Measurements from ENCODE around the gene SPATA31E1.
"Not testable (repeated sequence)": the region's sequence is repeated elsewhere in the genome, so short reads cannot be mapped to it uniquely, and the experiment has no call there.

Gene SPATA31E1

GRCh38 chr9:87882627-87883026, at the start of gene SPATA31E1:
Gene SPATA31E1 (plus strand): TSS chr9:87882877. CDS start chr9:87882892, 15 bp downstream.
- DNase-seq (ENCODE audit: low spot score): no peak

DNA sequence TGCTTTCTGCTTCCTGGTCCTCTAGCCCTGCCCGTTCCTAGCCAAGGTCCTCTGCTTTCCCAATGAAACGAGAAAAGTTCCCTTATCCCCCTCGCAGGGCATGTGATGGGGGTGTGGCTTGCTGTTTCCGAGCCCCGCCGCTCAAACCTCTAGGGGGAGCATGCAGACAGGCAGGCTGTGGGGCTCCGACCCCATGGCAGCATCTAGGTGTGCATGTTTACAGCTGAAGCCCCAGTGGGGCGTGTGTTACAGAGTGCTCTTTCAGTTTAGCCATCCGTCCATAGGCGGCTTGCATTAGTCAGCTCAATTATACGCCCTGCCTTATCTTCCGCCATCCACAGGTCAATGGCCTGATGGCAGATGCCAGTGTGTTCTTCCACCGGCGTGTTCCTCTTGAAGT, 48.3 kb upstream of the SPATA31E1 start:
- DNase-seq (ENCODE audit: low spot score): peak; percentile 35

GRCh38 chr9:87836536-87836935, 46.1 kb upstream of the SPATA31E1 start:
- DNase-seq (ENCODE audit: low spot score): no peak

GRCh38 chr9:87836951-87837705, 45.5 kb upstream of the SPATA31E1 start:
- no peak for DNase-seq (ENCODE audit: low spot score)

GRCh38 chr9:87840134-87840533, 42.5 kb upstream of the SPATA31E1 start:
- no peak for DNase-seq (ENCODE audit: low spot score)

DNA sequence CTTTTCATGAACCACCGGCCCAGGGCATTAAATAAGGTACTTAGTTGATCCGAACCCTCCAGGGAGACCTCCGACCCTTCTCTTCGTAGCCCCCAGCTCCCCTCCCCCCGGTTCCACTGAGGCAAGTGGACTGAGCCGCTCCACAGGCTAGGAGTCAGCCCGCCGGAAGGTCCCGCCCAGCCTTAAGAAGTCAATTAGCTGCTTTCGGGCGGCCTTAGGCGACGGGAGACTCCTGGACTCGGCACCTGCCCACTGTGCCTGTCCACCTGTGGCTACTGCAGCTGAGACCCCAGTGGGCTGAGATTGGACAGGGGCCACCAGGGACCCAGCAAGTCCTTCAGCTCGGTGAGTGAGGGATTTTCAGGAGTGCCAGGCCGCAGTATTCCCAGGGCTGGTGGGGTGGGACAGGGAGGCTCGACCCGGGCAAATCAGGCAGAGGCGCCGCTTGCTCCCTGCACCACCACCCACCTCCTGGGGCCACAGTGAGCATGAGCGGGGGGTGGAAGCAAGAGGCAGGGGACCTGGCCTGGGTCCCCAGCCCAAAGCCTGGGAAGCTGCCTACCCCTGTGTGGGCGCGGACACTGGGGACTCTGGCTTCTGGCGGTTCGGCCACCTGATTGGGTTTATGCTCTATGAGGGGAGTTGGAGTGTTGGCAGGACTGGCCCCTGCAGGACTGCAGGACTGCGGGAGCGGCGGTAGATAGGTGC, 39.6 kb upstream of the SPATA31E1 start:
- no peak for DNase-seq (ENCODE audit: low spot score)

DNA sequence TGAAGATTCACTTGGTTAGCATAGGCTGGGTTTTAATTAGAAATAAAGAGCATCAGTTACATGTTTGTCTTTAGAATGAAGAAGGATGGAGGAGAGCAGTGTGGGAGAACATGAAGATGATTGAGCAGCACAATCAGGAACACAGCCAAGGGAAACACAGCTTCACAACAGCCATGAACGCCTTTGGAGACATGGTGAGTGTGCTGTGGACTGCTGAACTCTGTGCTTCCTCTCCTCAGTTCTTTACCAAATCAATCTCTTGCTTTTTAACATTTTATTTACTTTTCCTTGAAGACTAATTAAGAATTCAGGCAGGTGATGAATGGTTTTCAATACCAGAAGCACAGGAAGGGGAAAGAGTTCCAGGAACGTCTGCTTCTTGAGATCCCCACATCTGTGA, 38.2 kb upstream of the SPATA31E1 start:
- DNase-seq (ENCODE audit: low spot score): no peak

- DNase-seq (ENCODE audit: low spot score): not testable (repeated sequence)
Measured at GRCh38 chr9:87847817-87848216, 34.9 kb upstream of the SPATA31E1 start.

DNA sequence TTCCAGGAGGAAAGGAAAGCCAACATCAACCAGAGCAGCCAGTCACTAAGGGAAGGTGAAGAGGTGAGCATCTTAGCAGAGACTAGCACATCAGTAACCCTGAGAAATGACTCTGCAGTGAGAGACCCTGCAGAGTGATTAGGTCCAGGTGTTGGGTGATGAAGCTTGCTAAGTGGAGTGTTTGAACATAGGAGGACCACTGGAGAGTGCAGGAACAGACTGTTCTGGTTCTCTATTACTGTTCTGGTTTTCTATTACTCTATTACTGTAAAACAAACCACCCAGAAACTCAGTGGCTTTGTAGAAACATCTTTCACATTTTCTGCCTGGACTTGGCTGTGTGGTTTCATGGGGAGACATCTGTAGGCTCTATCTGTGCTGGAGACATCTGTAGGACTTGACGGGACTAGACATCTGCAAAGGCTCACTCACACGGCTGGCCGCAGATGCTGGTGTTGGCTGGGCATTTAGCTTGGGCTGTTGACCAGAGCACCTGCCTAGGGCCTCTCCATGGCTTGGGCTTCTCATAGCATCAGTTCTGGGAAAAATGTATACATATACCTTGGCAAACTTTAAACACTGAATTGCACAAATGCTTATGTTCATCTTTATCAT, 33.4 kb upstream of the SPATA31E1 start:
- no peak for DNase-seq (ENCODE audit: low spot score)

GRCh38 chr9:87850391-87850790, 32.3 kb upstream of the SPATA31E1 start:
- no peak for DNase-seq (ENCODE audit: low spot score)

- DNase-seq (ENCODE audit: low spot score): not testable (repeated sequence)
Measured at GRCh38 chr9:87851186-87851585, 31.5 kb upstream of the SPATA31E1 start.

DNA sequence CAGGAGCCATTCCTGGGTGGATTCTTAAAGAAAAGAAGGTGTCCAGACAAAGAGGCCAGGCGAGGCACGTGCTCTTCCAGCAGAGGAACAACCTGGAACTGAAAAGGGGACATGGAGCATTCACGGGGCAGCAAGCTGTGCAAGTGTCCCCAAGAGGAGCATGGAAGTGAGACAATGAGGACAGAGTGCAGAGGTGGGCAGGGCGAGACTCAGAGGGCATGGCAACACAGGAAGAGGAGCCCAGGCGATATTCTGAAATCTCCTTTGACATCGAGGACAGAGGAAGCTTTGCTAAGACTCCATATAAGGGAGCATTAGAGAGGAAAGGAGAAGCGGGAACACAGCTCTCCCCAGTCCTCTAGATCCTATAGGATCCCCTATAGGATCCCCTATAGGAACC, 29.4 kb upstream of the SPATA31E1 start:
- DNase-seq (ENCODE audit: low spot score): no peak

GRCh38 chr9:87853876-87854579, 28.6 kb upstream of the SPATA31E1 start:
- no peak for DNase-seq (ENCODE audit: low spot score)

DNA sequence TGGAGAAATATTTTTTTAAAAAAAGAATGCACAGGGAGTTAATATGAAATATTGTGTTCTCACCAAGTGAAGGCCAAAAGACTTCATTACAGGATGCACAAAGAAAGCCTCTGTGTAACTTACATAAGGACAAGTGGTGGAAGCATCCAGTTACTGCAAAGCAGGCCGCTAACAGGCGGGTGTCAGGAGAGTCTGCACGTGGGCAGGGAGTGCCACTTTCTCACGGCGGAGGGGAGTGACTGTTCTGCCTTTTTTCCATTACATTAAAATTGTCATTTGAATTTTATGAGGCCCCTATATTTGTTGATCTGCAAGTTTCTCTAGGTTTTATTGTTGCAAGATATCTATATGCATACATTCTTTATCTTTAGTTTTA, 28.1 kb upstream of the SPATA31E1 start:
- no peak for DNase-seq (ENCODE audit: low spot score)

DNA sequence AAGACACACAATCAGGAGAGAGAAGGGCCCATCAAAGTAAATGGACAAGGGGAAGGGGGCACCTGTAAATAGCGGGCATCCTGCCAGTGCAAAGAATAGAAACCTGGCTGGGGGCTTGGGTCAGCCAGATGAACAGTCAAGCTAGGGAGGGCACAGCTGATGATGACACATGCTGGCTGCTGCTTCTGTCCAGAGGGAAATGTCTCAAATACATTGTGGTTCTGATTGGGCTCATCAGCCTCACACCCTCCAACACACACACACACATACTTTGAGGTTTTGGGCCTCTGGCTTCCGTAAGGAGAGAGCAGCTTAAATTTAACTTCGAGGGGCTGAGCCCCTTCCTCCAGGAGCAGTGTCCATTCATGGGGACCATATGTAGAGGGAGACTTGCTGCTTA, 27.6 kb upstream of the SPATA31E1 start:
- no peak for DNase-seq (ENCODE audit: low spot score)

- DNase-seq (ENCODE audit: low spot score): no peak
Measured at GRCh38 chr9:87857141-87857947, 25.3 kb upstream of the SPATA31E1 start.

DNA sequence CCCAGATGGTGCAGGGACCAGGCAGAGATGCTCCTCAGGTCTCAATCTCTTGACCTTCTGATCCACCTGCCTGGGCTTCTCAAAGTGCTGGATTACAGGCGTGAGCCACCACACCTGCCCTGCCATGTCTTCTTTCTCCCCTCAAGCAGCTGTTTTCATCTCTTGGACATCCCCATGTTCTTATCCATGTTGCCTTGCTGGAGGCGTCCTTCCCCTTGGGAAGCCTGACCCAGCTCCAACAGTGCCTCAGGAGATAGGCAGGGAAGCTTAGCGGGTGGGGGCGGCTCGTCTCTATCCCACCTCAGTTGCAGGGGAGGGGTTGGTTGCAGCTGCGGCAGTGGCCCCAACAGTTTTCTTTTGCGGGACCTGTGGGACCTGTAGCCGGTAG, 24.7 kb upstream of the SPATA31E1 start:
- no peak for DNase-seq (ENCODE audit: low spot score)

DNA sequence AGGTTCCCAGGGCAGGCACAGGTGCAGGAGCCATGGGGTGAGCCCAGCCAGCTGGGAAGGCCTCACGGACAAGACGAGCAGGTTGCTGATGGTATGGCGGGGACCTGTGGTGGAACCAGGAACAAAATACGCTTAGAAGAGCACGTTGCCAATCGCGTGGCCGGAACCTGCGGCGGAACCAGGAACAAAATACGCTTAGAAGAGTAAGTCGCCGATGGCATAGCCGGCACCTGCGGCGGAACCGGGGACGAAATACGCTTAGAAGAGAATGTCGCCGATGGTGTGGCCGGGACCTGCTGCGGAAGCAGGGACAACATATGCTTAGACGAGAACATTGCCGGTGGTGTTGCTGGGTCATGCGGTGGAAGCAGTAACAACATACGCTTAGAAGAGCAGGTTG, 23.5 kb upstream of the SPATA31E1 start:
- no peak for DNase-seq (ENCODE audit: low spot score)

GRCh38 chr9:87859786-87860185, 22.9 kb upstream of the SPATA31E1 start:
- no peak for DNase-seq (ENCODE audit: low spot score)

DNA sequence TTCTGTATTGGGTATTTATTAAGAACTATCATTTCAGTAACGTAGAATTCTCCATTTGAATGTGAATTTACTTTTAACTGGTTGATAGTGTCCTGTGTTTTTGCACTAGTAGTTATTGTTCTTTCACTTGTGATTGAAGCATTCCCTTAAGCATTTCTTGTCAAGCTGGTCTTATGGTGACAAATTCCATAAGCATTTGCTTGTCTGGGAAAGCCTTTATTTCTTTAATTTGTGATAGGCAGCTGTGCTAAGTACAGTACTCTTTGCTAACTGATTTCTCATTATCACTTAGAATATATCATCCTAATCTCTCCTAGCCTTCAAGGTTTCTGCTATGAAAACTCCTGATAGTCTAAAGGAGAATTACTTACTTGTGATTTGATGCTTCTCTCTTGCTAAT, 21.3 kb upstream of the SPATA31E1 start:
- no peak for DNase-seq (ENCODE audit: low spot score)

GRCh38 chr9:87862536-87863268, 20.0 kb upstream of the SPATA31E1 start:
- DNase-seq (ENCODE audit: low spot score): no peak

Measured in hematopoietic multipotent progenitor cell treated with erythropoietin and hydrocortisone succinate and interleukin-3 and kit ligand, for 17 days (in vitro differentiated cells).